DOHH2 (cell line): ENCODE data around the gene PMFBP1.

Experiments used
- H3F3A ChIP-seq: fragments of 200-600 bp; sonication (generic), shearing (Covaris generic); 2 replicates; pipeline ENCODE4 v1.6.0; 2016; ENCODE audit warnings: antibody characterized with exemption, mild to moderate bottlenecking; ENCODE audit not compliant: control insufficient read depth, insufficient read depth
- H3K27ac ChIP-seq: fragments of 200-600 bp; sonication (generic); 2 replicates; pipeline ENCODE4 v1.5.1; 2014; ENCODE audit warnings: low read depth, mild to moderate bottlenecking, low read length, moderate library complexity
- H3K27me3 ChIP-seq: fragments of 200-600 bp; sonication (generic); 2 replicates; pipeline ENCODE4 v1.6.1; 2014; ENCODE audit warnings: mild to moderate bottlenecking, low read length, mixed read lengths; ENCODE audit not compliant: control insufficient read depth
- H3K36me3 ChIP-seq: fragments of 200-600 bp; sonication (generic); 2 replicates; pipeline ENCODE4 v1.6.1; 2014; ENCODE audit warnings: mild to moderate bottlenecking, low read length, moderate library complexity, mixed read lengths; ENCODE audit not compliant: control insufficient read depth
- H3K4me1 ChIP-seq: fragments of 200-600 bp; sonication (generic); 2 replicates; pipeline ENCODE4 v1.6.1; 2014; ENCODE audit warnings: mild to moderate bottlenecking, low read length, mixed read lengths; ENCODE audit not compliant: control insufficient read depth
- H3K4me2 ChIP-seq: fragments of 200-600 bp; sonication (generic); 2 replicates; pipeline ENCODE4 v1.6.0; 2014; ENCODE audit warnings: mild to moderate bottlenecking, low read length, moderate library complexity
- H3K4me3 ChIP-seq: fragments of 200-600 bp; sonication (generic); 2 replicates; pipeline ENCODE4 v1.5.1; 2014; ENCODE audit warnings: mild to moderate bottlenecking, low read length, mixed read lengths
- H3K79me2 ChIP-seq: fragments of 200-600 bp; sonication (generic); 2 replicates; pipeline ENCODE4 v1.6.1; 2014; ENCODE audit warnings: mild to moderate bottlenecking, low read length, mixed read lengths; ENCODE audit not compliant: control insufficient read depth
- H3K9me2 ChIP-seq: fragments of 200-600 bp; sonication (generic); replicated peaks from 2 replicates; pipeline ENCODE4 v1.6.1; 2014; ENCODE audit warnings: mild to moderate bottlenecking, low read length, mixed read lengths; ENCODE audit not compliant: control insufficient read depth
- H3K9me3 ChIP-seq: fragments of 200-600 bp; sonication (generic); 2 replicates; pipeline ENCODE4 v1.6.1; 2014; ENCODE audit warnings: antibody characterized with exemption, low read length, mixed read lengths; ENCODE audit not compliant: control insufficient read depth, insufficient read depth
- H4K20me1 ChIP-seq: fragments of 200-600 bp; sonication (generic); 2 replicates; pipeline ENCODE4 v1.6.0; 2014; ENCODE audit warnings: low read depth, mild to moderate bottlenecking, antibody characterized with exemption, low read length, moderate library complexity; ENCODE audit not compliant: control insufficient read depth, insufficient read depth
- CTCF ChIP-seq: fragments of 200-600 bp; sonication (generic); IDR thresholded peaks from one replicate; pipeline ENCODE4 v1.5.1; 2014; ENCODE audit warnings: antibody characterized with exemption, mild to moderate bottlenecking, low read depth, low read length; ENCODE audit not compliant: poor library complexity, severe bottlenecking
- EZH2phosphoT487 ChIP-seq: fragments of 200-600 bp; sonication (generic); IDR thresholded peaks from 2 replicates; pipeline ENCODE4 v1.6.1; 2017; ENCODE audit warnings: borderline replicate concordance, mild to moderate bottlenecking, antibody characterized with exemption, low read length, moderate library complexity, mixed read lengths

Gene PMFBP1

GRCh38 chr16:72112906-72113615, 58.9 kb downstream of the PMFBP1 start:
- H3K36me3 ChIP-seq, result peaks cover 48% of the 10 kb centered on the region
- no peaks in the 10 kb centered on the region for H3K4me1 ChIP-seq
- no peaks in the 10 kb centered on the region for H3K9me3 ChIP-seq
- no peaks in the 10 kb centered on the region for H4K20me1 ChIP-seq
- H3K79me2 ChIP-seq, result no peaks in the 10 kb centered on the region
- TF ChIP-seq EZH2phosphoT487, result no peak
- TF ChIP-seq CTCF, result no peak
- no peak overlapping the region for H3K27ac ChIP-seq
- no peaks in the 10 kb centered on the region for H3K9me2 ChIP-seq
- no peak overlapping the region for H3K4me3 ChIP-seq
- H3K4me2 ChIP-seq, result no peak overlapping the region
- H3K27me3 ChIP-seq, result no peaks in the 10 kb centered on the region
- no peaks in the 10 kb centered on the region for H3F3A ChIP-seq

- Histone ChIP-seq H3K27me3 (no peaks in the 10 kb centered on the region), H3K4me3 (no peak overlapping the region), H3F3A (no peaks in the 10 kb centered on the region), H3K9me3 (no peaks in the 10 kb centered on the region), H3K4me2 (no peak overlapping the region), H3K36me3 (peaks cover 55% of the 10 kb centered on the region), H3K27ac (no peak overlapping the region), H3K4me1 (no peaks in the 10 kb centered on the region), H3K9me2 (no peaks in the 10 kb centered on the region), H4K20me1 (no peaks in the 10 kb centered on the region), H3K79me2 (no peaks in the 10 kb centered on the region)
- TF ChIP-seq EZH2phosphoT487, result no peak
- TF ChIP-seq CTCF, result no peak
These were observed 59.5 kb downstream of the PMFBP1 start for GRCh38 chr16:72112452-72112792.

GRCh38 chr16:72111657-72112451, 60.1 kb downstream of the PMFBP1 start:
- H3K27me3 ChIP-seq, result no peaks in the 10 kb centered on the region
- no peaks in the 10 kb centered on the region for H3K4me1 ChIP-seq
- no peaks in the 10 kb centered on the region for H3F3A ChIP-seq
- no peaks in the 10 kb centered on the region for H3K9me2 ChIP-seq
- TF ChIP-seq EZH2phosphoT487, result no peak
- no peak for TF ChIP-seq CTCF
- no peaks in the 10 kb centered on the region for H3K9me3 ChIP-seq
- H3K36me3 ChIP-seq, result peaks cover 59% of the 10 kb centered on the region
- no peak overlapping the region for H3K27ac ChIP-seq
- H3K79me2 ChIP-seq, result no peaks in the 10 kb centered on the region
- no peaks in the 10 kb centered on the region for H4K20me1 ChIP-seq
- H3K4me3 ChIP-seq, result no peak overlapping the region
- no peak overlapping the region for H3K4me2 ChIP-seq
